ENCODE measurements around the gene NFX1.
A peak's percentile ranks its signal among the peaks of the same experiment; 100 is the strongest.
"Not testable (repeated sequence)": the region's sequence is repeated elsewhere in the genome, so short reads cannot be mapped to it uniquely, and the experiment has no call there.

NFX1 gene

DNA sequence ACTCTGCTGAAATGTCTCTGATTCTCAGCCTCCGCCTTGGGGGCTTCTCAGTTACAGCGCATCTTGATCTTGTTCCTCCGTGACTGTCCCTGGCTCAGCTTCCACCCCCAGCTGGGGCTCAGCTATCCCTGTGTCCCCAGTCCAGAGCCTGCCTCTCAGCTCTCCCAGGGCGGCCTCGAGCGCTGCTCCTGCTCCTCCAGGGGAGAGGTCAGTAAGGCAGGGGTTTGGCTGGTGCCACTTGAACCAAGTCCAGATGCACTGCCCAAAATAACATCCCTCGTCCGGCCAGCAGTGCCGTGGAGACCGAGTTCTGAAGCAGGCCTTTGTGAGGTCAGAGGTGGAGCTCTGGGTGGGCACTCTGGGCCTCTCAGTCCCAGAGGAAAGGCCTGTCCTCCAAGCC, 112.1 kb downstream of the NFX1 start, which contains the start of gene AQP7:
AQP7 (minus strand) TSS at position 198 of the 400 bp plus-strand sequence. CDS start 1,306 bp downstream, outside the sequence.
- not testable (repeated sequence) for H3K4me3 ChIP-seq (ENCODE audit: low read depth, low read length); H3K9me3 ChIP-seq (ENCODE audit: severe bottlenecking); H3K36me3 ChIP-seq; H3K27me3 ChIP-seq (ENCODE audit: insufficient read depth, low read depth, severe bottlenecking); DNase-seq
- peak within 1 kb of the TSS; percentile 47 for H3K27ac ChIP-seq

DNA sequence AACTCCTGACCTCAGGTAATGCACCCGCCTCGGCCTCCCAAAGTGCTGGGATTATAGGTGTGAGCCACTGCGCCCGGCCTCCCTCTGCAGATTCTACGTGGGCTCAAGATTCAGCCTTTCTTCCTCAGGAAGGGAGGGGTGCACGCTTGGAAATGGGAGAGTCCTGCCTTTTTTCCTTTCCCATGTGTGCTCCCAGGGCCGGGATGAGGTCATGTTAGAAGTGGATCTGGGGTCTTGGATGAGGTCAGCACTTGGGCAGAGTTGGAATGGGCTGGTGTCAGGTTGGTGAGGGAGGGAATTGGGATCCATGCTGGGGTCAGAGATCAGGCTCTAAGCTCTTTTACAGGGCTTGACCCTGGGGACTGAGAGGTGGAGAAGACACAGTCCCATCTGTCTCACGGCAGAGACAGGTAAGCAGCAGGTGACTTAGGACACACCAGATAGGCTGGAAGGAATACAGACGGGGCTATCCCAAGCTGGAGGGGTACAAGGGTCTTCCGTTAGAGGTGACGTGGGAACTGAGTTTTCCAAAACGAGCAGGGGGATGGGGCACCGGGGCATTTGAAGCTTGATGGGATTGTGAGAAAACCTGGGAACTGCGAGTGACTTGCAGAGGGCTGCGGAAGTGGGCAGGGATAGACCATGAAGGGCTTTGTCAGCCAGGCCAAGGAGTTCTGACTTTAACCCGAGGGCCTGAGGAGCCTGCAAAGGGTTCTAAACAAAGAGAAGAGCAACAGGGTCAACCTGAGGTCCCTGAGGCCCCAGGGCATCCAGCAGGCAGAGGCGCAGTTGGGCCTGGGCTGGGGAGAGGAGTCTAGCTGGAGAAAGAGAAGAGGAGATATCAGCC, 113.8 kb downstream of the NFX1 start:
- H3K27ac ChIP-seq: no peak overlapping the region
- DNase-seq: no peak
- TF ChIP-seq, protein P1, sequence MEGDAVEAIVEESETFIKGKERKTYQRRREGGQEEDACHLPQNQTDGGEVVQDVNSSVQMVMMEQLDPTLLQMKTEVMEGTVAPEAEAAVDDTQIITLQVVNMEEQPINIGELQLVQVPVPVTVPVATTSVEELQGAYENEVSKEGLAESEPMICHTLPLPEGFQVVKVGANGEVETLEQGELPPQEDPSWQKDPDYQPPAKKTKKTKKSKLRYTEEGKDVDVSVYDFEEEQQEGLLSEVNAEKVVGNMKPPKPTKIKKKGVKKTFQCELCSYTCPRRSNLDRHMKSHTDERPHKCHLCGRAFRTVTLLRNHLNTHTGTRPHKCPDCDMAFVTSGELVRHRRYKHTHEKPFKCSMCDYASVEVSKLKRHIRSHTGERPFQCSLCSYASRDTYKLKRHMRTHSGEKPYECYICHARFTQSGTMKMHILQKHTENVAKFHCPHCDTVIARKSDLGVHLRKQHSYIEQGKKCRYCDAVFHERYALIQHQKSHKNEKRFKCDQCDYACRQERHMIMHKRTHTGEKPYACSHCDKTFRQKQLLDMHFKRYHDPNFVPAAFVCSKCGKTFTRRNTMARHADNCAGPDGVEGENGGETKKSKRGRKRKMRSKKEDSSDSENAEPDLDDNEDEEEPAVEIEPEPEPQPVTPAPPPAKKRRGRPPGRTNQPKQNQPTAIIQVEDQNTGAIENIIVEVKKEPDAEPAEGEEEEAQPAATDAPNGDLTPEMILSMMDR (IDR thresholded peaks at IDR 0.05; ENCODE audit: low read depth, low read length): no peak
- H3K9me3 ChIP-seq (ENCODE audit: severe bottlenecking): no peaks in the 10 kb centered on the region
- H3K36me3 ChIP-seq: no peaks in the 10 kb centered on the region
- H3K27me3 ChIP-seq (ENCODE audit: insufficient read depth, low read depth, severe bottlenecking): no peaks in the 10 kb centered on the region
- H3K4me3 ChIP-seq (ENCODE audit: low read depth, low read length): no peak overlapping the region

- no peak for DNase-seq
- TF ChIP-seq, protein P1 (IDR thresholded peaks at IDR 0.05; ENCODE audit: low read depth, low read length): 0 out of 2 replicates have a peak, but pooled peaks have one; percentile 9
- Histone ChIP-seq H3K36me3 (no peaks in the 10 kb centered on the region), H3K27me3 (ENCODE audit: insufficient read depth, low read depth, severe bottlenecking) (no peaks in the 10 kb centered on the region), H3K4me3 (ENCODE audit: low read depth, low read length) (no peak overlapping the region), H3K9me3 (ENCODE audit: severe bottlenecking) (no peaks in the 10 kb centered on the region), H3K27ac (no peak overlapping the region)
Observed at GRCh38 chr9:33404788-33405362, 114.6 kb downstream of the NFX1 start.

DNA sequence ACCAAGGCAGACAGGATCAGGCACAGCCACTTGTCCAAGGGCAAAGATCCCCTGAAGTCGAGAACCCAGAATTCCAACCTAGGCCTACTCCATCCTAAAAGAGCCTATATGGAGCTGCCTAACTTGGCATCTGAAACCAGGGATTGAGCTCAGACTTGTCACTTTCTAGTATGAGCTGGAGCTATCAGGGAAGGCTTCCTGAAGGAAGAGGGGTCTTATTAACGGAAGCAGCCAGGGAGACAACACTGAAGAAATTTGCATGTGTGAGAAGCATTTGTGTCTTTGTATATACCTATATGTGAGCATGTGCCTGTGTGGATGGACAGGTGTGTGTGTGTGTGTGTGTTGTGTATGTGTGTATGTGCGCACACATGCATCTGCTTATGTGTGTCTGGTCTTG, 116.7 kb downstream of the NFX1 start:
- H3K36me3 ChIP-seq: no peaks in the 10 kb centered on the region

GRCh38 chr9:33408087-33408486, 117.8 kb downstream of the NFX1 start:
- H3K27me3 ChIP-seq (ENCODE audit: insufficient read depth, low read depth, severe bottlenecking): no peaks in the 10 kb centered on the region
- no peak overlapping the region for H3K4me3 ChIP-seq (ENCODE audit: low read depth, low read length)
- no peak overlapping the region for H3K27ac ChIP-seq
- H3K9me3 ChIP-seq (ENCODE audit: severe bottlenecking): no peaks in the 10 kb centered on the region
- no peaks in the 10 kb centered on the region for H3K36me3 ChIP-seq
- TF ChIP-seq, protein P1 (IDR thresholded peaks at IDR 0.05; ENCODE audit: low read depth, low read length): no peak
- no peak for DNase-seq

More for the DNA sequence above, 116.7 kb downstream of the NFX1 start:
- DNase-seq: no peak
- TF ChIP-seq, protein P1 (IDR thresholded peaks at IDR 0.05; ENCODE audit: low read depth, low read length): no peak
- no peak overlapping the region for H3K27ac ChIP-seq
- no peak overlapping the region for H3K4me3 ChIP-seq (ENCODE audit: low read depth, low read length)
- no peaks in the 10 kb centered on the region for H3K27me3 ChIP-seq (ENCODE audit: insufficient read depth, low read depth, severe bottlenecking)
- H3K9me3 ChIP-seq (ENCODE audit: severe bottlenecking): no peaks in the 10 kb centered on the region

GRCh38 chr9:33414268-33414667, 124.0 kb downstream of the NFX1 start:
- Histone ChIP-seq H3K27ac (no peak overlapping the region), H3K4me3 (ENCODE audit: low read depth, low read length) (no peak overlapping the region), H3K36me3 (no peaks in the 10 kb centered on the region), H3K9me3 (ENCODE audit: severe bottlenecking) (no peaks in the 10 kb centered on the region), H3K27me3 (ENCODE audit: insufficient read depth, low read depth, severe bottlenecking) (no peaks in the 10 kb centered on the region)
- TF ChIP-seq, protein P1 (IDR thresholded peaks at IDR 0.05; ENCODE audit: low read depth, low read length): no peak
- DNase-seq: no peak

Data from WERI-Rb-1 (cell line).